Dedifferentiated amniotic fluid mesenchymal stem cell (primary cell): ENCODE results near the gene FXR2.

ENCODE experiments used
- DNase-seq: peaks from one replicate; pipeline ENCODE4 v3.0.0-alpha.2; 2016; ENCODE audit errors: extremely low spot score

The FXR2 gene

GRCh38 chr17:7573324-7574080 is 41.2 kb downstream of the FXR2 start:
- DNase-seq, result peak; percentile 79

GRCh38 chr17:7572588-7573323 is 41.9 kb downstream of the FXR2 start:
- peak; percentile 99 for DNase-seq

GRCh38 chr17:7572338-7572587 is 42.4 kb downstream of the FXR2 start:
- no peak for DNase-seq

GRCh38 chr17:7570351-7570750 is 44.3 kb downstream of the FXR2 start:
- no peak for DNase-seq

- no peak for DNase-seq
These were observed 45.1 kb downstream of the FXR2 start for GRCh38 chr17:7569571-7569970.

- no peak for DNase-seq
These were observed 51.4 kb downstream of the FXR2 start for GRCh38 chr17:7563115-7563869.

- no peak for DNase-seq
These were observed 52.5 kb downstream of the FXR2 start for GRCh38 chr17:7562208-7562605.

GRCh38 chr17:7561589-7562207 is 53.0 kb downstream of the FXR2 start, which contains the start of gene SENP3:
SENP3 (plus strand) TSS chr17:7561919; CDS start chr17:7563077, 1,158 bp downstream.
- DNase-seq, result peak; percentile 87

GRCh38 chr17:7561028-7561575 is 53.6 kb downstream of the FXR2 start:
- DNase-seq, result peak; percentile 83

GRCh38 chr17:7560172-7561027 is 54.3 kb downstream of the FXR2 start:
- no peak for DNase-seq

- no peak for DNase-seq
These were observed 55.2 kb downstream of the FXR2 start for GRCh38 chr17:7559320-7560171.

GRCh38 chr17:7558544-7559319 is 56.0 kb downstream of the FXR2 start, which contains the start of gene TNFSF13:
TNFSF13 (plus strand) TSS chr17:7558750; CDS start chr17:7559040, 290 bp downstream.
- no peak for DNase-seq

- no peak for DNase-seq
These were observed 56.7 kb downstream of the FXR2 start for GRCh38 chr17:7557775-7558543.

GRCh38 chr17:7557147-7557764 is 57.4 kb downstream of the FXR2 start:
- DNase-seq, result no peak

GRCh38 chr17:7556627-7557026 is 58.1 kb downstream of the FXR2 start:
- DNase-seq, result no peak

GRCh38 chr17:7555320-7555948 is 59.3 kb downstream of the FXR2 start:
- no peak for DNase-seq

- no peak for DNase-seq
These were observed 61.3 kb downstream of the FXR2 start for GRCh38 chr17:7553356-7553755.
